ENCODE data around the gene MVB12B. TPM values are rescaled to one million over a fixed set of nuclear protein-coding genes. Genes with fewer than 3 reads are reported as not detected.

Gene MVB12B
- total RNA-seq, 1 donor from 2014 or later = 0.49 TPM

DNA sequence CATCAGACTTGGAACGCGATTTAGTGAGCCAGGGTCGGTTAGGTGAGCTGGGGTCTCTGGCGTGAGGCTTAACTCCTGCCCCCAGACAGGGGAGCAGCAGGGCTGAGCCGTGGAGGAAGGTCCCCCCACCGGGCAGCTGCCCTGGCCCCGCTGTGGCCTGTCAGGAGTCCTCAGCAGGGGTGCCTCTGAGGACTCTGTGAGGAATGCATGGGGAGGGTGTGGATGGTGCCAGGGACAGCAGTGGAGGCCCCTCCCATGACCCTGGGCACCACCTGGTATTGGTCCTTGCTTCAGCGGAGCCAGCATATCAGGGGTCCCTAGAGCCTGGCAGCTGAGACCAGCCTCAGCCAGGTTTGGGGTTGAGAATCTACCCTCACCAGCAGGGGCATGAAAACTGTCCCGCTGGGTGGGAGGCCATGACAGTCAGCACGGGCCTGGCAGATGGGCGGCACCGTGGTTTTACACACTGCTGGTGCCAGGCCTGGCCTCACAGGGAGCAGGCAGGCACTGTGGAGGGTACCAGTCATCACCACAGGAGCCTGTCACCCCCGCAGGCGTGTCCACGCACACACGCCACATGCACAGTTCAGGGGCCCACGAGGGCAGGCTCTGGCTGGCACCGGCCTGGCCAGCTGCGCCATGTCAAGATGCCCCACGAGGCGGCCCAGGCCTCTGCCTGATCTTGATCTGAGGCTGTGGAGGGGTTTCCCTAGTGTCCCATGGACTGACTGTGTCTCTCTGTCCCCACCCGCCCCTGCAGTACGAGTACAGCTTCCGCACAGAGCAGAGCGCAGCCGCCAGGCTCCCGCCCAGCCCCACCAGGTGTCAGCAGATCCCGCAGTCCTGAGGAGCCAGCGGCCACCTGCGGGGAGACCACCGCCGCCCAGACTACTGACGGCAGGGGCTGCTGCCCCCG lies 176.0 kb downstream of the MVB12B start:
- no peak overlapping the region for H3K4me3 Mint-ChIP-seq
- no peak overlapping the region for H3K27ac Mint-ChIP-seq
- no peak for DNase-seq
- intact Hi-C loops (cut with micrococcal nuclease) = no loop called here
- H3K9me3 Mint-ChIP-seq = no peaks in the 10 kb centered on the region
- peaks cover 2% of the 10 kb centered on the region for H3K4me1 Mint-ChIP-seq
- H3K36me3 Mint-ChIP-seq (ENCODE audit: low read depth) = no peaks in the 10 kb centered on the region
- H3K27me3 Mint-ChIP-seq = peaks cover 12% of the 10 kb centered on the region

DNA sequence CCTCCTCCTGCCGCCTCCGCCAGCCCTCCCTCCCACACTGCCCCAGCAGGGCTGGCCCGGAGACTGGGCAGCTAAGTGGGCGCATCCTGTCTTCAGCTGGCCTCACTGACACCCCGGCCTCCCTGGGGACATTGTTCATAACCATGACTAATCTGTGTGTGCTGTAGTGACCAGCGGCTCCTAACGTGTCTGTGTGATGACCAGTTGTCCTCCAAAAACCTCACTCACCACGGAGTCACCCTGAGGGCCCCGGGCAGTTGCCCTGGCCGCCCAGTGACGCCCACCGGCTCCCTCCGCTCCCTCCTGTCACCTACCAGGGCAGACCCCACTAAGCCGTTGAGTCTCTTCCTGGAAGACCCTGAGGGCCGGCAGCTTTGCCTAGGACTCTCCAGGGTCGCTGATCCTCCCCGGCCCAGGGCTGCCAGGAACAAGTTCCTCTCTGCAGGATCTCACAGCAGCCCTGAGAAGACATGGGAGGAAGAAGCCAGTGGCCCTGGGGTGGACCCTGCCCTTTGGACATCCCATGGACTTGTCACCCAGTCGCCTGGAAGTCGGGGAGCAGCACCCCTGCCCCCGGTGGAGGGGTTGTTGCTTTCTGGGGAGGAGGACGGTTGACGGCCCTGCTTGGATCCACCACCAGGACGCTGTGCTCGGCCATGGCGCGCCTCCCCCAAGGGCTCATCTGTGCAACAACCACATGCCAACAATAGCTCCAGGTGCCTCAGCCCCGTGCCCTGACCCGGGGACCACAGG lies 176.9 kb downstream of the MVB12B start:
- no peak overlapping the region for H3K27ac Mint-ChIP-seq
- H3K4me1 Mint-ChIP-seq = peaks cover 2% of the 10 kb centered on the region
- no peaks in the 10 kb centered on the region for H3K36me3 Mint-ChIP-seq (ENCODE audit: low read depth)
- intact Hi-C loops (cut with micrococcal nuclease) = no loop called here
- no peak overlapping the region for H3K4me3 Mint-ChIP-seq
- peaks cover 15% of the 10 kb centered on the region for H3K27me3 Mint-ChIP-seq
- H3K9me3 Mint-ChIP-seq = no peaks in the 10 kb centered on the region
- DNase-seq = no peak

DNA sequence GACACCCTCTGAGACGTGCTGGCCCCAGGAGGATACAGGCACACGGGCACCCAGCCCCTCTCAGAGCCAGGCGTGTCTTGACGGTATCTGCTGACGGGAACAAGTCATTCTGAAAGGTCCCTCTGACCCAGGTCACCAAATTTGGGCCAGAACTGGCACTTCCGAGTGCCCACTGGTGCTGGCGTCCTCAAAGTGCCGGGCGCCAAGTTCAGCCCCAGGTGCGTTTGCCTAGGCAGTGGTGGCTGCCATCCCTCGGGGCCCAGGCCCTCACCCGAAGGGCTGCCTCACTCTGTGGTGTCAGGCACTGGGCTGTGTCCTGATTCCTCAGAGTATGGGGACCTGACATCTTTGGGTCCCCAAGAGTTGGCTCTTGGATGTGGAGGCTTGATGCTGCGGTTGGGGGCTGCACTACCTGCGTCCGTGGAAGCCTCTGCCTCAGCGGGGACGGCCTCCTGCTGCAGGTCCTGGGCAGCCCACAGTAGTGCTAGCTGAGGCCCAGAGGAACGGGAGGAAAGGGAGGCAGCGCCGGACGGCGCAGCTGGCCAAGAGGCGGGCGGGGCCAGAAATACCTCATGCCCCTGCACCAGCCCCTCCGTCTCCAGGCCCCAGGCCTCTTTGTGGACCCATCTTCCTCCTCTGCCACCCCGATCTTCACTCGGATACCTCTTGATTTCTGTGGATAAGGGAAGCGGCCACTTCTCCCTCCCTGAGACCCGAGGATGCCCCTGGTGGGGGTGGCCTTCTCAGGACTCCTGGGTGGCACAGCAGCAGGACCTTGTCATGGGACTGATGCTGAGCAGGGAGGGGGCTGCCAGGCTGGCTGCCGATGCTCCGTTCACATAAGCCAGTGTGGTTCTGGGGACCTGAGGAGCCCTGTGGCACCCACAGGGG lies 177.7 kb downstream of the MVB12B start:
- DNase-seq = no peak
- Mint-ChIP-seq H3K27ac (no peak overlapping the region), H3K9me3 (no peaks in the 10 kb centered on the region), H3K36me3 (ENCODE audit: low read depth) (no peaks in the 10 kb centered on the region), H3K4me3 (no peak overlapping the region), H3K27me3 (peaks cover 20% of the 10 kb centered on the region), H3K4me1 (peaks cover 2% of the 10 kb centered on the region)
- intact Hi-C loops (cut with micrococcal nuclease) = no loop called here

DNA sequence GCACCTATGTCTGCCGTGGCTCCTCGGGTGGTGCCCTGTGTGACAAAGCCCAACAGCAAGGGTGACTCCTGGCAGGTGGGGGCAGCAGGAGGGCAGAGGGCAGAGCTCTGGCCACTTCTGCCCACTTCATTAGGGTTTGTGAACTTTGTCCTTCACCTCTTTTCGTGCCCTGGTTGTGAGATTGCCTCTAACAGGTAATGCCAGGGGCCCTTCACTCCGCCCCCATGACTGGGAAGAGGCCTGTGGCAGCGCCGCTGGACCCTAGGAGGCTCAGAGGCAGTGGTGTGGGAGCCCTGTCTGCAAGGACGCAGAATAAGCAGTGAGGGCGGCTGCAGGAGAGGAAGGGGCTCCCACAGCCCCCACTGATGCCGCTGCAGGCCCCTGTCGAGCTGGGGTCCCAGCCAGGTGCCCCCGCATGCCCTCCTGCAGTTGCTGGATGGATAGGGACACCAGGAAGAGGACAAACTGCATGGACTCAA lies 178.4 kb downstream of the MVB12B start:
- H3K27ac Mint-ChIP-seq = no peak overlapping the region
- no peaks in the 10 kb centered on the region for H3K9me3 Mint-ChIP-seq
- no peak overlapping the region for H3K4me3 Mint-ChIP-seq
- intact Hi-C loops (cut with micrococcal nuclease) = no loop called here
- H3K27me3 Mint-ChIP-seq = peaks cover 23% of the 10 kb centered on the region
- DNase-seq = no peak
- no peaks in the 10 kb centered on the region for H3K4me1 Mint-ChIP-seq
- H3K36me3 Mint-ChIP-seq (ENCODE audit: low read depth) = no peaks in the 10 kb centered on the region

- Mint-ChIP-seq H3K4me3 (no peak overlapping the region), H3K27ac (no peak overlapping the region), H3K9me3 (no peaks in the 10 kb centered on the region), H3K27me3 (peaks cover 16% of the 10 kb centered on the region), H3K36me3 (ENCODE audit: low read depth) (no peaks in the 10 kb centered on the region), H3K4me1 (no peaks in the 10 kb centered on the region)
- intact Hi-C loops (cut with micrococcal nuclease) = no loop called here
- no peak for DNase-seq
These were observed 179.2 kb downstream of the MVB12B start for GRCh38 chr9:126505697-126506346.

DNA sequence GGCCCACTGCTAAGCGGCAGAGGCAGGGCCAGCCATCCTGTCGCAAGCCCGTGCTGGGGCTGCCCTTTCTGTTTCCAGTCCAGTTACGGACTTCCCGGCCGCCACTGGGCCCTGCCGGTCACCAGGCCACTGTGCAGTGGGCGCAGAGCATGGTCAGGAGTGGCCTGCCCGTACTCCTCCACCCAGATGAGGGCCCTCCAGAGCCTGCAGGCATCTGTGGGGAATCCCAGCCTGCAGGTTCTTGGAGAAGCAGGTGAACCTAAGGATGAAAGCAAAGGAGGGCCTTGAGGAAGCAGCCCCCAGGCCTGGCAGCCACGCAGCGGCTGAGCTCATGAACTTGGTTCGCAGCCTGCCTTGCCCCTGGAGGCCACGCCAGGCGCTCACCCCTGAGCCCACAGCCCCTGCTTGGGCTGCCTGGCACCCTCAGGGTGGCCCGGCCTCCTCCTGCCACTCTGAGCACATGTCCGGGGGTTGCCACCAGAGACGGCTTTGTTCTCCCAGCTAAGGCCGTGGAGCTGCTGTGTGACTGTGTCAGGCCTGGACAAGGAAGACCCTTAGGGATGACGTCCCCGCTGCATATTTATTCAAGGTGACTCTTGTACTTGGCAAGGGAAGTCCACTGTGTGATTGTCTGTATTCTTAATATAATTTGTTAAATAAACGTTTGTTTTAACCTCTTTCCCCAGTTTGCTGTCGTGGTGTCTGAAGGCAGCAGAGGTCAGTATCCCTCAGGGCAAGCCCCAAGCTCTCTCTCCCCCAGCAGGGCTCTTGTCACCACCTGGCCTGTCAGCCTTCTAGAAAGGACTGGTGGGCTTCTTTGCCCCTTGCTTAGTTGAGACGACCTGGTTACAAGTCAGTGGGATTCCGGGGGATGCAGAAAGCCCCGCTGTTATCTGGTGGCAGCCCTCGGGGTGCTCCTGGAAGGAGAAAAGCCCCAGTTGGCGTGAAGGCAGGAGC lies 180.0 kb downstream of the MVB12B start:
- intact Hi-C loops (cut with micrococcal nuclease) = no loop called here
- Mint-ChIP-seq H3K36me3 (ENCODE audit: low read depth) (no peaks in the 10 kb centered on the region), H3K27ac (no peak overlapping the region), H3K4me1 (no peaks in the 10 kb centered on the region), H3K4me3 (no peak overlapping the region), H3K9me3 (no peaks in the 10 kb centered on the region), H3K27me3 (peaks cover 21% of the 10 kb centered on the region)
- no peak for DNase-seq

DNA sequence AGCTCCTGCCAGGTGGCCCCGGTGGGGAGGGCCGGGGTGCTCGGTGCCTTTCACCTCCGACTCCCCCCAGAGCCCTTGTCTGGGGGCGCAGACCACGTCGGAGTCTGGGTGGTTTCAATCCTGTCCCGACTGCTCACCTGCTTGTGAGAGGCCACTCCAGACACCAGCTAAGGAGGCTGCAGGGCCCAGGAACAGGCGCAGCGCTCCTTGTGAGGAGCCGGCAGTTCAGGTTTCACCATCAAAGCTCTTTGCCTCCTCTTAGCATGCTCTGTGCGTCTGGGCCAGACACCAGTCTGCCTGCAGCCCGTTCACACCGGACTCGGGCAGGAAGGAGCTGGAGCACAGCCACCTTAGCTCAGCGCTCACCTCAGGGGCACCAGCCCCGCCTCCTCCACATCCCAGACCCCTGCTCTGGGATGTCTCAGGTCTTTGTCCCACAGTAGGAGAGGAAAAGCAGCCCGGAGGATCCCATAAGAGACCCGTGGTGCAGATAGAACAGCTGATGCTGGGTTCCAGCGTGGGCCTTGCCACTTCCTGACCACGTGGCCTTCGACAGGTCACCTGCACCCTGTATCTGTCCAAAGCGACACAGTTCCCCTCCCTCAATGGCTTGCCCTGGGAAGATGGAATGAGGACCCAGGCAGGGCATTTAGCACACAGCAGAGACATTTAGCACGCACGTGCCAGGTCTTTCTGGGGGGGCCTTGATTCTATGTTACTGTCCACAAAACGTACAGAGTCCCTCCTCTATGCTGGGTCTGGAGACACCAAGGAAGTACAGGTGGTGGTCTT lies 180.9 kb downstream of the MVB12B start:
- Mint-ChIP-seq H3K27me3 (peaks cover 26% of the 10 kb centered on the region), H3K4me1 (no peaks in the 10 kb centered on the region), H3K9me3 (no peaks in the 10 kb centered on the region), H3K36me3 (ENCODE audit: low read depth) (no peaks in the 10 kb centered on the region), H3K4me3 (no peak overlapping the region), H3K27ac (no peak overlapping the region)
- intact Hi-C loops (cut with micrococcal nuclease) = no loop called here
- no peak for DNase-seq

DNA sequence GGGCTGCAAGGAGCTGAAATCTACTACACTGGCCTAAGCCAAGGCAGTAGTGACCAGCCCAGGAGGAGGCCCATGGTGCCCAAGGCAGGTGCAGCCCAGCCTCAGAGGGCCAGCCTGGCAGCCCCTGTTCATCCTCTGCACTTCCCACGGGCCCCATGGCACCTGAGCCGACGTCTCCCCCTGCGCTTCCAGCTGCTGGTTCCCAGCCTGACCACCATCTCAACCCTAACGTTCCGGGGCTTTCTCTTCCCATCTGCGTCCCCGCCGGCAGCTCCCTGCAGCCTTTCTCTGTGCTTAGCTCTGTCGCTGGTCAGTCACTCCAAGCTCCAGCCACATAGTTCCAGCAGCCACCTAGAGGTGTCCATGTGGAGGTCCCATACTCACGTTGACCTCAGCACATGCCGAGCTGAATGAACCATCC lies 181.6 kb downstream of the MVB12B start:
- Mint-ChIP-seq H3K36me3 (ENCODE audit: low read depth) (no peaks in the 10 kb centered on the region), H3K27ac (no peak overlapping the region), H3K4me1 (no peaks in the 10 kb centered on the region), H3K9me3 (no peaks in the 10 kb centered on the region), H3K4me3 (no peak overlapping the region), H3K27me3 (peaks cover 29% of the 10 kb centered on the region)
- intact Hi-C loops (cut with micrococcal nuclease) = no loop called here
- no peak for DNase-seq

DNA sequence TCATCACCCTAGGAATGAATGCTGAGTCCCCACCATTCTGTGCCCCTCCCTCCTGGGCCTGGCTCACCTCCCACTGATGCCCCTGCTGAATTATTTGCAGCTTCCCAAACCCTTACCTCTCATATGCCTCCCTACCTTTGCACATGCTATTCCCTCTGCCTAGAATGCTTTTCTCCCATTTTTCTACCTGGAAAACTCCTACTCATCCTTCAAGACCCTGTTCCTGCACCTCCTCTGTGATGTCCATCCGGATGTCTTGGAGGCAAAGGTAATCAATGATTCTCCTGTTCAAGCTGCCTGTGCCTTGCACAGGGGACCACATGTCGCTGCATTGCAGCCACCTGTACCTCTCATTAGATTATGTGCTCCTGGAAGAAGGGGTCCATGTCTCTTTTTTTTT lies 182.3 kb downstream of the MVB12B start:
- Mint-ChIP-seq H3K27me3 (peaks cover 34% of the 10 kb centered on the region), H3K9me3 (no peaks in the 10 kb centered on the region), H3K4me1 (no peaks in the 10 kb centered on the region), H3K4me3 (no peak overlapping the region), H3K27ac (no peak overlapping the region), H3K36me3 (ENCODE audit: low read depth) (no peaks in the 10 kb centered on the region)
- no peak for DNase-seq
- intact Hi-C loops (cut with micrococcal nuclease) = no loop called here

DNA sequence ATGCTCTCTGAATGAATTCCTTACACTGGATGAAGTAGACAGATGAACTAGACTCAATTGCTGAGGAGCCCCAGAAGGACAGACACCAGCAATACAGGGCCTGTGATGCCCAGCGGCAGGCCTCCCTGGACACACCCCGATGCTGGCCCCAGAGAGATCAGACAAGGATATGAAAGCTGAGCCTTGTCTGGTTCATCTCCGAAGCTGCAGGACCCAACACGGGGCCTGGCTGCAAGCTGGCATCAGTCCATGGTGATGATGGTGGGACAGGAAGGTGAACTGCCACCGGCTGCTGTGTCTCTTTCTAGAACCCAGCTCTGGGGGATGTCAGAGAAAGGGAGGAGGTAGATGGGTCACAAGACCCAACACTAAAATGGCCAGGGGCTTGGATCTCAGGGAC lies 183.1 kb downstream of the MVB12B start:
- H3K36me3 Mint-ChIP-seq (ENCODE audit: low read depth) = no peaks in the 10 kb centered on the region
- no peak overlapping the region for H3K4me3 Mint-ChIP-seq
- H3K9me3 Mint-ChIP-seq = no peaks in the 10 kb centered on the region
- no peak for DNase-seq
- no peak overlapping the region for H3K27ac Mint-ChIP-seq
- intact Hi-C loops (cut with micrococcal nuclease) = loop anchor here (10.0 kb wide), 1 partner anchor 985 kb away; no protein-coding TSS in a partner anchor
- no peaks in the 10 kb centered on the region for H3K4me1 Mint-ChIP-seq
- peaks cover 34% of the 10 kb centered on the region for H3K27me3 Mint-ChIP-seq

DNA sequence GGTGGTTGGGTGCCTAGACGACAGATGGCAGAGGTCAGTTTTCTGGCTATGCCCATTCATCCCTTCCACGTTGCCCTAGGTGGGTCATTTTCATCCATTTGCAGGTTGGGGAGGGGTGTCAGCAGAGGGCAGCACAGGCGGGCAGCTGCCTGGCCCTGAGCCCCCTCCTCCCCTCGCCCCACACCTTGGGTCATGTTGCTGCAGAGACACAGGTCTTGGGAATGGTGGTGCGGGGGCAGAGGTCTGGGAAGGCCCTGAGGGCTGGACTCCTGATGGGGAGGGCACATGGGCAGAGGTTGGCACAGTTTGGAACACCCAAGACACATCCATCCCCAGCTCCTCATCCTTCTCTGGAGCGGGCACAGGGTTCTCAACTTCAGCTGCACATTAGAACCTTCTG lies 183.9 kb downstream of the MVB12B start:
- DNase-seq = no peak
- no peak overlapping the region for H3K27ac Mint-ChIP-seq
- H3K27me3 Mint-ChIP-seq = peaks cover 42% of the 10 kb centered on the region
- H3K9me3 Mint-ChIP-seq = no peaks in the 10 kb centered on the region
- no peaks in the 10 kb centered on the region for H3K4me1 Mint-ChIP-seq
- intact Hi-C loops (cut with micrococcal nuclease) = loop anchor here (10.0 kb wide), 1 partner anchor 986 kb away; no protein-coding TSS in a partner anchor
- H3K4me3 Mint-ChIP-seq = no peak overlapping the region
- no peaks in the 10 kb centered on the region for H3K36me3 Mint-ChIP-seq (ENCODE audit: low read depth)

- Mint-ChIP-seq H3K4me3 (no peak overlapping the region), H3K27me3 (peaks cover 46% of the 10 kb centered on the region), H3K36me3 (ENCODE audit: low read depth) (no peaks in the 10 kb centered on the region), H3K27ac (no peak overlapping the region), H3K9me3 (no peaks in the 10 kb centered on the region), H3K4me1 (peaks cover 1% of the 10 kb centered on the region)
- intact Hi-C loops (cut with micrococcal nuclease) = loop anchor here (10.0 kb wide), 1 partner anchor 987 kb away; no protein-coding TSS in a partner anchor
- DNase-seq = no peak
These were observed 184.8 kb downstream of the MVB12B start for GRCh38 chr9:126511411-126511810.
